GM12865 (cell line): Measurements from ENCODE around the gene CCNY.

ENCODE experiments used
- DNase-seq: peaks from one replicate; pipeline ENCODE4 v3.0.0; 2010; ENCODE audit warnings: low read depth
- H3K4me3 ChIP-seq: 2 replicates; pipeline ENCODE4 v1.5.1; 2011; ENCODE audit warnings: mild to moderate bottlenecking, low read depth, low read length, control low read depth
- CTCF ChIP-seq: IDR thresholded peaks from 2 replicates; pipeline ENCODE4 v1.5.1; 2011; ENCODE audit warnings: low read length, control low read depth, low read depth, inconsistent platforms; ENCODE audit not compliant: insufficient read depth; ENCODE audit errors: missing control alignments

Gene CCNY

GRCh38 chr10:35364808-35365207 is 28.5 kb downstream of the CCNY start:
- TF ChIP-seq CTCF: no peak
- H3K4me3 ChIP-seq: no peak overlapping the region
- no peak for DNase-seq

DNA sequence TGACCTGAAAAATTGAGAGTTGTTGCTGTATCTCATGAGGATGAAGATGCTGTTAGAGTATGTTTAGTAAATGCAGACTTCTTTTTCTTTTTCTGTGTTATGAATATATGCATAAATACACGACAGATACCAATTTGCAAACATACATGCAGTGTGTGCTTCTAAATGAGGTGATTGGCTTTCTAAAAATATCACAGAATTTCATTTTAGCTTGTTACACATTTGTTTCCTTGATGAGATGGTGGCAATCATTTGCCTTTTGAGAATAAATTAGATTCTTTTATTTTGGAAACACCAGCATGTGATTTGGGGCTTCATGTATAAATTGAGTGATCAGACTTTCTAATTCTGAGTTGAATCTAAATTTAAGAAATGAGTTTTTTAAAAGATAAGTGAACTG is 29.7 kb downstream of the CCNY start:
- DNase-seq: no peak
- no peak for TF ChIP-seq CTCF
- no peak overlapping the region for H3K4me3 ChIP-seq

DNA sequence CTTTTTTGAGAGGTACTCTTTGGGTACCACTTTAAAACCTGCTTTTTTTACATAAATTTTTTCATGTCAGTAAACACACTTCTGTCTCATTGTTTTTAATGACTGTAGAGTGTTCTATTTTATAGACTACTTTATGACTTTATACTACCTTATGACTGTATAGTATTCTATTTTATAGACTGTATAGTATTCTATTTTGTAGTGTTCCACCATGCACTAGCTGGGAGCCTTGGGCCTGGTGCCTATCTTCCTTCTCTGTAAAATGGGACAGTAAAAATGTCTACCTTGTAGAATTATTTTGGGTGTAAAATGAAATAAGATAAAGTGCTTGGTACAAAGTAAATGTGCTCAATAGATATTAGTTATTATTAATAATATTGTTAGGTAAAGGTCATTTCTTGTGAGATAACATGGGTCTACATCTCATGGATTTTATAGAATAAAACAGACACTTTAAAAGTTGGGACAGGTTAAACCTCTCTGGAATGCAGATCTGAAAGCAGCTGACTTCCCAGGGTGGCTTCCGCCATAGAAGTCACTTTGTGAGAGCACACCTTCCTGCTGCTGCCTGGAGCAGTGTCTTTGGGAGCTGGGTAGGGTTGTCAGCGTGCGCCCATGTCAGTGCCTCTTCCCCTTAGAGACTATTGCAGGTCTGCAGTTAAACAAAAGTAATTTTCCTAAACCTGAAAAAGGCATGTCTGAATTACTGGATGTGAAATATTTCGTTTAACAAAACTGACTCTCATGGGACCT is 31.0 kb downstream of the CCNY start:
- no peak for DNase-seq
- no peak for TF ChIP-seq CTCF
- no peak overlapping the region for H3K4me3 ChIP-seq

DNA sequence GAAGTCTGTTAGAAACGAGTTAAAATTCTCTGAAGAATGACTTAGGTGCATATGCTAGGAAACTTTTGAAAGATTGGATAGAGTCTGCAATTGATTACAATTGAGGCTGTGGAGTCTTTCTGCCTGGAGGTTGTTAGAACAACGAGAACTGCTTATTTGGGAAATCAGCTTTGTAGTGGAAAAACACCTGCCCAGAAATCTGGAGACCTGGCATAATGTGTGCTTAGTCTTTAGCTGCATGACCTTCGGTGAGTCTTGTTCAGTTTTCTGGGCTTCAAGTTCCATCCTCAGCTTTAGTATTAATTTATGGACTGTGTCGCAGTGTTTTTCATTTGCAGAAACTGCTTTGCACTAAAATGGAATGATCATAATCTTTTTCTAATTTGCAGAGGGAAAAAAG is 31.7 kb downstream of the CCNY start:
- no peak for TF ChIP-seq CTCF
- no peak overlapping the region for H3K4me3 ChIP-seq
- no peak for DNase-seq

DNA sequence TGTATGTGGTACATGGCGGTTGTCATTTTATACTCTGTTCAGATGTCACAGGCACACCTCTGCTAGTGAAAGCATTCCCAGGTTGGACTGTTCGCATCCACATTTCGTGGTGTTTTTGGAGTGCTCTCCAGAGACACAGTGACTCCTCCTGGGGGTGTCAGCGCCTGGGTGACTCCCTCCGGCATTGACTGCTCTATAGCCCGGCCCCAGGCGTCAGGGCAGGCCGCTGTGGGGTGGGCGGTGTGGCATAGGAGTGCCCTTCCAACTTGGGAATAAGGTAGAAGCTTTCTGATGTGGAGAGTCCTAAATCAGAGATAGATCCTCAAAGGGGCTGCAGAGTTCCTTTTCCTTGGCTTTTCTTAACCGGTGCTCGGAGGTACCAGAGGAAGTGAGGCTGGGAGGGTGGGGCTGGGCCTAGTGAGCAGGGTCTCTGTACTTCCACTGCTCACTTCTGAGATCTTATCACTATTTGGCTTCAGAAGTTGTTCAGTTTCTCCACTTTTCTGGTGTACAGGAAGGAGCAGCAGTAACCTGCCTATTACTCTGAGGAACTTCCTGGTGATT is 32.3 kb downstream of the CCNY start:
- no peak overlapping the region for H3K4me3 ChIP-seq
- TF ChIP-seq CTCF: no peak
- DNase-seq: no peak

DNA sequence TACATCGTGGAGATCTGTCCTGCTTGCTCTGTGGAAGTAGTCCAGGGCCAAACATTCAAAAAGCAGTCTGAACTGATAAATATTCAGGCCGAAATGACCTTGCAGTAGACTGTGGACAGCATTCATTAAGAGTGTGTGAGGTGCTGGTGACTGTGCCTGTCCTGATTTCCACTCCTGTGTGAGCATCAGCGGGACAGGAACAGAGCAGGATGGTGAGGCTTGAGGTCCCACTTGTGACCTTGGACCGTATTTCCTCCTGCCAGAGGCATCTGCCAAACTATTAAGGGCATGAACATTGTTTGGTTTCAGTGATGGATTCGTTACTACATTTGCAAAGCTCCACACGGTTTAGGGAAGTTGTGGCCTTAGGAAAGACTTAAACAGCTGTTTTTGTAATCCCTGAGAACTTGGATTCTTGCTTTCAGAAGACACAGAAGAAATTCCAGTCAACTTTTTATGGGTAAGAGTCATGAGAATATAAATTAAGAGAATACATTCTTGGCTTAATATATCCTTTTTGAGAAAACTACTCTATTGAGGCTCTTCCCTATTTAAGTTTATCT is 32.8 kb downstream of the CCNY start:
- H3K4me3 ChIP-seq: no peak overlapping the region
- TF ChIP-seq CTCF: no peak
- DNase-seq: no peak
